IPS-NIHi7 (cell line): ENCODE measurements around the gene MAPK1.
"Not testable (repeated sequence)": the region's sequence is repeated elsewhere in the genome, so short reads cannot be mapped to it uniquely, and the experiment has no call there.

ENCODE experiments used
- DNase-seq: peaks from one replicate; pipeline ENCODE4 v3.0.0; 2012; ENCODE audit warnings: mixed read lengths; ENCODE audit errors: extremely low spot score

Gene MAPK1

GRCh38 chr22:21819183-21819770 lies 48.2 kb downstream of the MAPK1 start:
- no peak for DNase-seq

GRCh38 chr22:21818487-21819182 lies 48.8 kb downstream of the MAPK1 start:
- DNase-seq = peak; percentile 48

GRCh38 chr22:21817497-21817853 lies 50.0 kb downstream of the MAPK1 start:
- DNase-seq = not testable (repeated sequence)

- no peak for DNase-seq
Measured at GRCh38 chr22:21816787-21817496, 50.5 kb downstream of the MAPK1 start.

GRCh38 chr22:21816472-21816786 lies 51.0 kb downstream of the MAPK1 start:
- no peak for DNase-seq

- no peak for DNase-seq
Measured at GRCh38 chr22:21815958-21816357, 51.5 kb downstream of the MAPK1 start.

GRCh38 chr22:21815357-21815756 lies 52.1 kb downstream of the MAPK1 start:
- DNase-seq = no peak

- DNase-seq = no peak
Measured at GRCh38 chr22:21811982-21812381, 55.5 kb downstream of the MAPK1 start.

GRCh38 chr22:21807544-21808529 lies 59.6 kb downstream of the MAPK1 start:
- no peak for DNase-seq

GRCh38 chr22:21805325-21805724 lies 62.1 kb downstream of the MAPK1 start:
- not testable (repeated sequence) for DNase-seq

GRCh38 chr22:21803811-21804249 lies 63.6 kb downstream of the MAPK1 start:
- no peak for DNase-seq

GRCh38 chr22:21802673-21803072 lies 64.8 kb downstream of the MAPK1 start:
- no peak for DNase-seq

GRCh38 chr22:21802056-21802455 lies 65.4 kb downstream of the MAPK1 start:
- DNase-seq = no peak

- not testable (repeated sequence) for DNase-seq
Measured at GRCh38 chr22:21801304-21801644, 66.2 kb downstream of the MAPK1 start.

- DNase-seq = no peak
Measured at GRCh38 chr22:21800552-21801303, 66.7 kb downstream of the MAPK1 start.

- no peak for DNase-seq
Measured at GRCh38 chr22:21797444-21798221, 69.8 kb downstream of the MAPK1 start.

- DNase-seq = no peak
Measured at GRCh38 chr22:21796863-21797262, 70.6 kb downstream of the MAPK1 start.

- no peak for DNase-seq
Measured at GRCh38 chr22:21796231-21796630, 71.2 kb downstream of the MAPK1 start.

GRCh38 chr22:21793716-21794115 lies 73.7 kb downstream of the MAPK1 start:
- not testable (repeated sequence) for DNase-seq
